ENCODE data around the gene KCNA3. TPM values are rescaled to one million over a fixed set of nuclear protein-coding genes. Genes with fewer than 3 reads are reported as not detected.

KCNA3 gene
- total RNA-seq (2022; extraction: Qiagen RNA extraction) = not detected in 5 replicates

GRCh38 chr1:110674337-110675059, at the start of gene KCNA3:
KCNA3 (minus strand) TSS chr1:110674940; CDS start chr1:110674809, 131 bp downstream.

Other genes starting within 250 kb of the KCNA3 start
- not detected in 5 replicates for gene PROK1, start 223.8 kb downstream of the KCNA3 start, total RNA-seq (2022; extraction: Qiagen RNA extraction)
- gene KCNA10, start 155.8 kb downstream of the KCNA3 start, total RNA-seq (2022; extraction: Qiagen RNA extraction) = not detected in 5 replicates
- 0.02 to 0.20 TPM (median 0.05 TPM) in 5 replicates for gene KCNA2, start 68.6 kb downstream of the KCNA3 start, total RNA-seq (2022; extraction: Qiagen RNA extraction)
- not detected in 5 replicates for gene CD53, start 198.2 kb upstream of the KCNA3 start, total RNA-seq (2022; extraction: Qiagen RNA extraction)